SK-N-DZ (cell line): ENCODE measurements around the gene PHKA1. TPM values are rescaled to one million over a fixed set of nuclear protein-coding genes. Genes with fewer than 3 reads are reported as not detected.
"Not testable (repeated sequence)": the region's sequence is repeated elsewhere in the genome, so short reads cannot be mapped to it uniquely, and the experiment has no call there.

Source experiments
- DNase-seq: peaks from one replicate; pipeline ENCODE4 v3.0.0-alpha.2; 2015; ENCODE audit warnings: low spot score
- polyA plus RNA-seq, 2 experiments: library from polyadenylated mRNA; depleted of rRNA; stranded (reverse); fragments of >200 nt; gene quantifications; 2 replicates each; pipeline ENCODE4 v1.2.3, GENCODE V29; 2014

The PHKA1 gene
- 7.9 and 9.5 TPM in 2 replicates for polyA plus RNA-seq (2014; cell fraction: cytosol; rRNA removed)
- polyA plus RNA-seq (2014; cell fraction: nucleus; rRNA removed), result 12.3 and 15.7 TPM in 2 replicates

DNA sequence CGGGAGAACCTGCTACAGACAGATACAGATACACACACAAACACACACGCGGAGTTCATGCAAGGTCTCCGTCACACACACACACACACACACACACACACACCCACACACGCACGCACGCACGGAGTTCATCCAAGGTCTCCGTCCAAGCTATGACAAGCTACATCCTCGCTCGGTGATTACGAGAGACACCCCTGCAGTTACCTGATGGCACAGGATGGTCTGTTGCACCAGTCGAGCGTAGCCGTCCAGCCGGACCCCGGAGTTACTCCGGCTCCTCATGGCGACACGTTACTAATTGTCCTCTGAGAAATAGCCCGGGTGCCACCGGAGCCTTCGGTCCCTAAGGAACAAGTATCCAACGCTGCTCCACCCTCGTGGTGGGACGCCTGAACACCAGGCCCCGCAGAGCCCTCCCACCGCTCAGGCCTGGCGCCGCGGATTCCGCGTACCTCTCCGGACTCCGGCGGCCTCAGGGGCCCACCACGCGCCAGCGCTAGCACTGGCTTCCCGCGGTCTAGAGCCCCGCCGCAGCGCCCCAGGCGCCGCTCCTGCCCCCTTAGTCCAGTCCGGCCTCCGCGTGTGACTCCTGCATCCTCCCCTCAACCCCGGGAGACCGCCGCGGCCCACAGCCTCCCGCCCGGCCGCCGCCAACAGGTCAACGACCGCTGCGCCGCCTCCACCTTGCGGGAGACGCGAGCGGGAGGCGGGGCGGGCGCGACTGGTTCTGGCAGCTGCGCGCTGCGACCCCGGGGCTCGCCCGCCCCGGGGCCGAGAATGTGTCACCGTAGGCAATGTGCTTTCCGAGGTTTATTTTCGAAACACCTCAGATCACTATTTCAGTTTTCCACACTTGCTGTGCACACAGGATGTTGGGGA lies at the start of gene PHKA1:
TSS of gene PHKA1 (minus strand) at position 708 of the 879 bp plus-strand sequence. CDS start at position 282, 426 bp downstream.
- peak; percentile 50 for DNase-seq

GRCh38 chrX:72760454-72760853 lies 46.3 kb upstream of the PHKA1 start:
- DNase-seq, result not testable (repeated sequence)

DNA sequence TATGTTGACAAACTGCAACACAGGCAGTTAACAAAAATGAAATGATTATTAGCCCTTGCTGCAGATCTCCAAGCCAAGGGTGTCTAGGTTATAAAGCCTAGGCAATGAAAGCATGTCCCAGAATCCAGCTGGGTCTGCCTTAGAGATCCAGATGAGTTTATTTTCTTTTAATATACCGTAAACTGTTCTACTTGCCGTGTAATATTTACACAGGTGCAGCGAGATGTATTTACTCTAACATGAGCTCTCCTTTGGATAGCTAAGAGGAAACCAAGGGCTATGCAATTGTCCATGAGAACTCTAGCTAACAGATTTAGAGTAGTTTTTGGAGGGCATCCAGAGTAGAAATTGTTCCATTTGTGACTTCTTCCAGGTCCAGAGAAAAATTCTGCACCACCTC lies 34.4 kb upstream of the PHKA1 start:
- DNase-seq, result not testable (repeated sequence)

DNA sequence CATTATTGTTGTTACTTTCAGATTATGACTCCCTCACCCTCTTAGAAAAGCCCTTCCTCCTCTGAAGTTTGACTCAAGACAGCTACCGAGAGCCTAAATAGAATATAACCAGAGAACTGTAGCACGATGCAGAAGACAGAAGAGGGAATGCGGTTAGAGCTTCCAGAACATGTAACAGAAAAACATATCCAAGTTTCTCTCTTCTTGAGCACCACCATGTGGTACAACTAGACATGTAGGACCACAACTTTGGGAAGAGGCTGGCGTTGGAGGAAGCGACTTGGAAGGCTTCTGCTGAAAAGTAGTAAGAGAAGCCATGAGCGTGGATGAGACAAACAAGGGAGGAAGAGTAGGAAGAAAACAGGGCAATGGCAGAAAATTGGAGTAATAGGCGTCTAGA lies 31.4 kb upstream of the PHKA1 start:
- not testable (repeated sequence) for DNase-seq

DNA sequence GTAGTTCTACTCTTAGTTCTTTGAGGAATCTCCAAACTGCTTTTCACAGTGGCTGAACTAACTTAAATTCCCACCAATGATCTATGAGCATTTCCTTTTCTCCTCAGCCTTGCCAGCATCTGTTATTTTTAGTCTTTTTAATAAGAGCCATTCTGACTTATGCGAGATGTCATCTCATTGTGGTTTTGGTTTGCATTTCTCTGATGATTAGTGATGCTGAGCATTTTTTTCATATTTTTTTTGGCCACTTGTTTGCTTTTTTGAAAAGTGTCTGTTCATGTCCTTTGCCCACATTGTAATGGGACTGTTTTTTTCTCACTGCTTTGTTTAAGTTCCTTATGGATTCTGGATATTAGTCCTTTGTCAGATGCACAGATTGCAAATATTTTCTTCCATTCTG lies 21.5 kb upstream of the PHKA1 start:
- no peak for DNase-seq

DNA sequence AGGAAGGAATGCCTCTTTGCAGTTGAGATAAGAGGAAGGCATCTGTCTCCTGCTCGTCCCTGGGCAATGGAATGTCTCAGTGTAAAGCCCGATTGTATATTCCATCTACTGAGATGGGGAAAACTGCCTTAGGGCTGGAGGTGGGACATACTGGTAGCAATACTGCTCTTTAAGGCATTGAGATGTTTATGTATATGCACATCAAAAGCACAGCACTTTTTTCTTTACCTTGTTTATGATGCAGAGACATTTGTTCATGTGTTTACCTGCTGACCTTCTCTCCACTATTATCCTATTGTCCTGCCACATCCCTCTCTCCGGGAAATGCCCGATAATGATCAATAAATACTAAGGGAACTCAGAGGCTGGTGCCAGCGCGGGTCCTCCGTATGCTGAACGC lies 19.5 kb upstream of the PHKA1 start:
- not testable (repeated sequence) for DNase-seq

DNA sequence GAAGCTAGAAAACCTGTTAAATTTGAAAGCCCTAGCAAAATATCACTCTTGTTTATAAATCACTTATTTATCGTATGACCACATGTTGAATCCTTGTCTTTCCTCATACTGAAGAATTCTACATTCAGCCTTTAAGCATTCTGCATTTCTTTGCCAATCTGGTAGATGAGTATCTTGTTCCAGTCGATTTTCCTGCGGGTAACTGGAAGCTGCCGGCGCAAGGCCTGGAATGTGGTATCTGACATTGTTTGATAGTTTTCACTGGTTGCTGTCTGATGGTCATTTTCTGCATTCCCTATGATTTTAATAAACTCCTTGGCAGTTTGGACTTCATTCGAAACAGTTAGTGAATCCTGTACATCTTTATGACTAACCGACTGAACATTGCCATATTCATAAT lies 13.7 kb upstream of the PHKA1 start:
- no peak for DNase-seq

GRCh38 chrX:72716766-72717165 lies 2.7 kb upstream of the PHKA1 start:
- no peak for DNase-seq

- DNase-seq, result no peak
Observed at GRCh38 chrX:72715546-72715945, 1.4 kb upstream of the PHKA1 start.

DNA sequence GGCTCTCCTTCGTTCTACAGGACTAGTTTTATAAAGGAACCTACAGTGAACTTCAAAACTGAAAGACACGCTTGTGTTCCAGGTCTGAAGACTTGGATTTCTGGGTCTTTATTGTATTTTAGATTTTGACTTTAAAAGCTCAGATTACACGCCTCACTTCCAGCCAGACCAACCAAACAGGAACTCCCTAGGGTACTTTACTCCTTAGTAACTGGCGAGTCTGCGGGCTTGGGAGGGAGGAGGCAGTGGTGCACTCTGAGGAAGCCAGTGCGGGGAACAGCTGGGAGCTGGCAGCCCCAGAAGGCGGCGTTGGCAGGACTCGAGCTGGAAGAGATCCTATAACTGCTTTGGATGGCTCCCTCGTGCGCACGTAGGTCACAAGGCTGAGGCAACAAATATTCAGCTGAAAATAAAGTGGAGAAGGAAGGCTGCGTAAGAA lies 391 bp upstream of the PHKA1 start:
- peak; percentile 65 for DNase-seq

- no peak for DNase-seq
Observed at GRCh38 chrX:72713130-72713529, 976 bp downstream of the PHKA1 start.

DNA sequence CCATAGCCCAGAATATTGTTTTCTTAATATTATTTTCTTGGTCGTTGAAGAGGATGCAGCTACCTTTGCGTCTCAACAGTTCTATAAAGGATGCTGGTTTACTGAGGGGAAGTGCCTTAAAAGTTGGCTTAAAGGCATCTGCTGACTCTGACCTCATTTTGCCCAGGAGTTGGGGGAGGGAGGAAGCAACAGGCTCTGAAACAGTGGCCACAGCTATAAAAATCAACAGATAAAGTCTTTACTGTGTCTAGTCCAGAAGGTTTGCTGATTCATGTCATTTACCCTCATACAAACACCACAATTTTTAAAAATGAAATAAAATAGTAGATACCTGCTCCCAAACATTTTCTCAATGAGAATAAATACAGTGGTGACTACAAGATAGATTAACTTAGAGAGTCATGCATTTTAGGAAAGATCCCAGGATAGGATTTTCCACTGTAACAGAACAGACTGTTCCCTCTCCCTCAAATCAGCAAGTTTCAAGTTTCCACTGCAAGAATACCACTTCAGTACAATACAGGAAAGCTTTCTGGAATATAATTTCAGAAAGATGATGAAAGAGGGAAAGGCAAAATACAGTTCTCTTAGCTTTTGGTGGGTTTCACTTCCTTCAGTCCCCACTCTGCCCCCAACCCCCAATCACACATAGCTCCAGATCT lies 1.9 kb downstream of the PHKA1 start:
- no peak for DNase-seq

- DNase-seq, result no peak
Observed at GRCh38 chrX:72705814-72706213, 8.3 kb downstream of the PHKA1 start.

GRCh38 chrX:72705111-72705510 lies 9.0 kb downstream of the PHKA1 start:
- no peak for DNase-seq

DNA sequence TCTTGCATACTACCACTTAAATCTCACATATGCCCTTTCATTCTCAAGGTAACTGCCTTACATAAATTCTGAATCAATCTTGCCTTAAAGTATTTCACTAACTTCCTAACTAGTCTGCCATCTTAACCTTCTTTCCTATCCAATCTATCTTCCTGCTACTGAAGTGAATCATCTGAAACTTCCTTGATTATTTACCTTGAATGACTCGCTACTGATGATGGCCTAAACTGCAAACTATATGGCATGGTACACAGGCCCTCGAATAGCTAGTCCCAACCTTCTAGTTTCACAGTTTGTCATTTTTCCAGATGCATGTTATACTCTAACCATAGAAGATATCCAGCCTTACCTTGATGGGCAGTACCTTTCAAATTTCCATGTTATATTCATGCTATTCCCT lies 19.9 kb downstream of the PHKA1 start:
- DNase-seq, result no peak

- no peak for DNase-seq
Observed at GRCh38 chrX:72693477-72693876, 20.6 kb downstream of the PHKA1 start.

DNA sequence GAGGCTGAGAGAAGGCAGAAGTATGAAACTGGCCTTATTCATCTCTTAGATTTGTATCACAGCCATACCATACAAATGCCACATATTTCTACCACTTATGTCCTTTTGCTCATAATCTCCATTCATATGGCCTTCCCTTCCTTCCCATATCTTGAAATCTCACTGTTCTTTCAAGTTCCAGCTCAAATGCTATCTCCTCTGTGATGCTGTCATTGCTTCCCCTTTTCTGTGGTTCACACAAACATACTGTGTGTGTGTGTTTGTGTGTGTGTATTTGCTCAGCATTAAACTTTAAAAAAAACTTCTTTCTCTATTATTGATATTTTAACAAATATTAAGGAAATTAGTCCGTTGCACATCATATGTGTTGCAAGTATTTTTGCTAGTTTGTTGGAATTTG lies 26.7 kb downstream of the PHKA1 start:
- DNase-seq, result no peak

GRCh38 chrX:72685810-72686456 lies 28.2 kb downstream of the PHKA1 start:
- DNase-seq, result no peak

- no peak for DNase-seq
Observed at GRCh38 chrX:72685018-72685417, 29.1 kb downstream of the PHKA1 start.

DNA sequence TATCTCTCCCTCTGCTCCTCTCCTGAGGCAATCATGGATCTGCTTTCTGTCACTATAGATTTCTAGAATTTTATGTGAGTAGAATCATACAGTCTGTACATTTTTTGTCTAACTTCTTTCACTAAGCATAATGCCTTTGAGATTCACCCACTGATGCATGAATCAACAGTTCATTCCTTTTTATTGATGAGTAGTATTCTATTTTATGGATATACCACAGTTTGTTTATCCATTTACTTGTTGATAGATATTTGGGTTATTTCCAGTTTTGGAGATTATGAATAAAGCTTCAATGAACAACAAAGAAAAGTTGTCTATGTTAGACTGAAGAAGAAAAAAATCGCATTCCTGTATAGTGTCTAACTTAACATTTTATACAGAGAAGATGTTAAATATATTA lies 30.5 kb downstream of the PHKA1 start:
- DNase-seq, result no peak

DNA sequence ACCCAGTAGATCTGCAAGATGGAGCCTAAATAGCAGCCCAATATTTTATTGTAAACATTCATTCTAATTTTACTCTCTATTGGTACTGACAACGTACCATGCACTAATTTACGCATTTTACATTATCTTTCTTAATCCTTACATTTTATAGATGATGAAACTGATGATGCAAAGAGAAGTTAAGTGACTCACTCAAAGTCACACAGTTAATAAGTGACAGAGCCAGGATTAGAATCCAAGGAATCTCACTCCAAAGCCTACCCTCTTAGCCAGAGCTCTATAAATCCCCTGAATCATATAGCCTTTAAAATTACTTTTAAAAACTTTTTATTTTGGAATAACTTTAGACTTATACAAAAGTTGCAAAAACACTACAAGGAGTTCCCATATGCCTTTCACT lies 37.6 kb downstream of the PHKA1 start:
- DNase-seq, result no peak

GRCh38 chrX:72673951-72674350 lies 40.2 kb downstream of the PHKA1 start:
- not testable (repeated sequence) for DNase-seq
